Epithelial cell of proximal tubule (primary cell): Measurements from ENCODE around the gene ARL8A. TPM values are rescaled to one million over a fixed set of nuclear protein-coding genes. Genes with fewer than 3 reads are reported as not detected.

ENCODE experiments used
- DNase-seq: peaks from one replicate; pipeline ENCODE4 v3.0.0-alpha.2; 2011; ENCODE audit warnings: low read depth
- H3K4me3 ChIP-seq: 2 replicates; pipeline ENCODE4 v1.5.1; 2011; ENCODE audit warnings: low read depth, mild to moderate bottlenecking, low read length
- CTCF ChIP-seq: conservative IDR thresholded peaks from 2 replicates; pipeline ENCODE4 v1.5.1; 2012; ENCODE audit warnings: low read depth, mild to moderate bottlenecking, low read length
- total RNA-seq: library from RNA; depleted of rRNA; stranded (reverse); fragments of >200 nt; gene quantifications from 2 replicates; pipeline ENCODE4 v1.2.3, GENCODE V29; 2015

ARL8A gene
- total RNA-seq, 1 donor from 2014 or later: 47.0 TPM

DNA sequence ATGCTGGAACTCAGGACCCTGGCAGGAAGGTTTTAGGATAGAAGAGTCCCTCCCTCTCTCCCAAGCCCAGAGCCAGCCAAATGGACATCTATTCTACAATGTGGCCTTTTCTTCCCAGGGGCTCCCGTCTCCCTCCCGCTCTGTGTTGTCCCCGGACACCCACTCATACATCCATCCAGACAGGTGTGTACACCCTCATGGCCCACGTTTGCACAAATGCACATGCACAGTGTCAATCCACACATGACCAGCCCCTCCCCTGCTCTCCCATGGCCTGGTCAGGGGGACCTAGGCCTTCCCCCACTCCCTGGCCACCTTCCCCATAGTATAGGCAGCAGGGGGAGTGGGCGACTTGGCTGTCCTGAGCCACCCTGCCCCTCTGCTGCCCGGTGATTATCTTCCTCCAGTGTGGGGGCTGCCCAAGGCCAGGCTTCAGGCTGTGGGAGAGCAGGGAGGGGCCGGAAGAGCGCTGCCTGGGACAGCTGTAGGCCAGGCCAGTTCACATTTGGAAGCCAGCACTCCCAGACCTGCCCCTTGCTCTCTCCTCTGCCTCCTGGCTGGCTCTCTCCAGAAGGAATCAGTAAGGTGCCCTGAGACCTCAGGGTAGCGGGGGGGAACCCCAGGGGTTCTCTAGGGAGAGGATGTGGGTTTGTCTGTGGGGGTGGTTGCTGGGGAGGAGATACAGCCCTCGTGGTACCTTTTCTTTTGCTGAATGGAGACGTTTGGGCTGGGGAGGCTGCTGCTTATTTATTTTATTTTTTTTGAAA, 19.9 kb upstream of the ARL8A start:
- H3K4me3 ChIP-seq: no peak overlapping the region
- no peak for DNase-seq
- TF ChIP-seq CTCF: no peak

- TF ChIP-seq CTCF: no peak
- DNase-seq: no peak
- no peak overlapping the region for H3K4me3 ChIP-seq
These were observed 19.0 kb upstream of the ARL8A start for GRCh38 chr1:202163281-202164270.

DNA sequence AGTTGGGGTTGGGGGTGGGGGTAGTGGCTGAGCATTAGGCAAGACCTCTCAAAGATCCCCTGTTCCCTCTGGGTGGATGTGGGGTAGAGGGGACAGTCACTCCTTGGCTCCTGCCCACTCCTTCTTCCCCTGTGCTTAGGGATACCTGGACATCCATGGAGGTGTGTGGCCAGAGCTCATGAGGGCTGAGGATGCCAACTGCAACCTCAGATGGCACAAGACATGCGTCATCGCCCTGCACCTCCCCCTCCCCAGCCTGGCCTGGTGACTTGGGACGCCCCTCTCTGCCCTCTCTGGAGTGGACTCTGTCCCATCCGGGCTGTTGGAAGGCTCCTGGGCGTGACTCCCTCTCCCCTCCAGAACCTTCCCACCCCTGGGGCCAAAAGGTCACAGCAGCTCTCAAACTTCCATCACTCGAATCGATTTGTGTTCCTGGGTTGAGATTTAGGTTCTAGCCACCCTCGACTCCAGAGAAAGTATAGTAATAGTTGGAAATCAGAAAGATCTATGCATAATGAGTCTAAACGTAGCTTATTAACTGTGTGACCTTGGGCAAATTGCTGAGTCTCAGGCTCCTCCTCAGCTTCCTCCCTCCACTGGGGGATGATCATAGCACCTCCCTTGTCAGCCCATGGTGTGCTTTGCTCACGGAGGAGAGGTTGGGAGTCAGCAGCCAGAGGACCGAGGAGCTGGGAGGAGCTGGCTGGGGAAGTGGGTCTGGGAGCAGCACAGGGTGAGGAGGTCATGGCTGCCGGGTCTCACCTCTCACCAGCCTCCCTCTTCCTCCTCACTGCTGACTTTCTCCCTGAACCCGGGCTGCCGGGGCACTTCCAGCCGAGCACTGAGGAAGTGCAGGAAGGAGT, 18.1 kb upstream of the ARL8A start:
- H3K4me3 ChIP-seq: no peak overlapping the region
- TF ChIP-seq CTCF: no peak
- DNase-seq: no peak

DNA sequence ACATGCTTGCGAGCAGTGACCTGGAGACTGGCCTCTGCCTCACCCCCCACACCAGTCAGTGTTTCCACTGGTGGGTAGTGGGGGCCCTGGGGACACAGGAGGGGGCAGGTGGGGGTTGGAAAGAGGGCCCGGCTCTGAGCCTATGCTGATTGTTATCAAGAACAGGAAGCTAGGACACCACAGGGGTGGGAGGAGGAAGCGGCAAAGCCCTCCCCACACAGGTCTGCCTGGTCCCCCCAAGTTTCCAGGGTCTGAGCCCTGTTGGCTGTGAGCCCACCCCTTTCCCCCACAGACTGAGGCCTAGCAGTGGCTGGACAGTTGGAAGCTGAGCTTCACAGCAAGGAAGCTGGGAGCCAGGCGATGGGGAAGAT, 17.5 kb upstream of the ARL8A start:
- no peak for DNase-seq
- no peak for TF ChIP-seq CTCF
- no peak overlapping the region for H3K4me3 ChIP-seq

DNA sequence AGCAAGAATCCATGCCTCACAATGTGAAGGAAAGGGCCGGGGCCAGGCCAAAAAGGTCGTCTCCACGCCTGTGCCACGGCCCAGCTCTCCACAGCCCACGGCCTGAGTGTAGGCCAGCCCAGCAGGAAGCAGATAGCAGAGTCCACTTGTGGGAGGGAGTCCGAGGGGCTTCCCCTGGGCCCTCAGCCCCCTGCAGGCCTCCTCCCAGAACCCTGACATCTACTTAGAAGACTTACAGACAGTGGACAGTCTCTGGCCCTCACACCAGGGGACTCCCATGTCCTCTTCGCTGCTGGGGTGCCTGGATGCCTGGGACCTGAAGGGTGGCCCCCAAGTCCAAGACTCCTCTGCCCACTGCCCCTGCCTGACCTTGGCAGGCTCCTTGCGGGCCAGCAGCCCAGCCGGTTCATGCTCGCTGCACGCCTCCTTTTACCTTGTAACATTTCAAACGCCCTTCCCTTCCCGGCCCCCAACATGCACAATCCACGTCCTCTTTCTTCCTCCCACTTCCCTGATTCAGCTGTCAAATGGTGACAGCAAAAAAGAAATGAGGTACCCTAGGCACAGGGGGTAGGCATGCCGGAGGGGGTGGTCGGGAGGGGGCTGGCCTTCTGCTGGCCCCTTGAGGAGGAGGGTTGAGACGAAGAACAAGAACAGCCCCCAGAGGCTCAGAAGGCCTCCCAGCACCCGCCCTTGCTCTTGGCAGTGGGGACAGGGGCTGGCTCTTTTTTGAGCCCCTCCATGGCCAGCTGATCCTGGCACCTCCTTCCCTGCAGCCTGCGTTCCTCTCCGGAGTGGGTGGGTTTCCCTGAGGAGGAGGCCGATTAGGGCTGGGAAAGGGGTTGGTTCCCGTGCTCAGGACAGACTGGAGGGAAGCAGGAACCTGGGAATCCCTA, 16.9 kb upstream of the ARL8A start:
- no peak overlapping the region for H3K4me3 ChIP-seq
- no peak for TF ChIP-seq CTCF
- DNase-seq: no peak
